HTERT RPE-1 (cell line): Measurements from ENCODE around the gene MECR.

Source experiments
- in situ Hi-C: fragments of 300-500 bp; cut with MboI; formaldehyde crosslinking; loops from 4 replicates; pipeline ENCODE4 v1.14.3; 2020; ENCODE audit warnings: low sequenced_read_pairs

MECR gene, protein sequence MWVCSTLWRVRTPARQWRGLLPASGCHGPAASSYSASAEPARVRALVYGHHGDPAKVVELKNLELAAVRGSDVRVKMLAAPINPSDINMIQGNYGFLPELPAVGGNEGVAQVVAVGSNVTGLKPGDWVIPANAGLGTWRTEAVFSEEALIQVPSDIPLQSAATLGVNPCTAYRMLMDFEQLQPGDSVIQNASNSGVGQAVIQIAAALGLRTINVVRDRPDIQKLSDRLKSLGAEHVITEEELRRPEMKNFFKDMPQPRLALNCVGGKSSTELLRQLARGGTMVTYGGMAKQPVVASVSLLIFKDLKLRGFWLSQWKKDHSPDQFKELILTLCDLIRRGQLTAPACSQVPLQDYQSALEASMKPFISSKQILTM

DNA sequence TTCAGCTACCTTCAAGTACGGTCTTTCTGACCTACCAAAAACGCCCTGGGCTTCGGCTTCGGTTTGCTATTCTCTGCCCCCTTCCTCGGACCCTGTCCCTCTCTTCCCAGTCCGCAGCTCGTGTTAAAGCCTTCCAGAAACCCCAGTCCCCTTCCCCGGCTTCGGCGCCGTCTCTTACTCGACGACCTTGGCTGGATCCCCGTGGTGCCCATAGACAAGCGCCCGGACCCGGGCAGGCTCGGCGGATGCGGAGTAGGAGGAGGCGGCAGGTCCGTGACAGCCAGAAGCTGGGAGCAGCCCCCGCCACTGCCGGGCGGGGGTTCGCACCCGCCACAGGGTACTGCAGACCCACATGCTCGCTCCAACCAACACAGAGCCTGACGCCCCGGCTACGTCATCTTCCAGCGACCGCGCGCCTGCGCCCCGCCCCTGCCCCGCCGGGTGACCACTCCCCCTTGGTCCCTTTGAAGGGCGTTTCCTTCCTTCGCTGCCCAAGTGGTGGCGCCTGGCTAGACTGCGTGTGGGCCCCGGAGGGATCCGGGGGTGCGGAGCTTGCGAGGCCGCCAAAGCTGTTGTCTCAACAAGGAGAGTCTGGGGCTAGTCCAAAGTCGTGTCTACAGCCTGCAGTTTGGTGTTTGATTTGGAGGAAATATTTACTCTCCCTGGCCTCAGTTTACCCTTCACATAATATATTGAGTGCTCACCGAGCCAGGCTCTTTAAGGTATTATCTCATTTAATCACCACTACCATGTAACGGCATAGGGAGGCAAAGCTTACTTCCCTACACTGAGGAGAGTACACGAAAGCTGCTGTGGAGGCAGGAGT, at the start of gene MECR:
TSS of gene MECR (minus strand) at position 382 of the 826 bp plus-strand sequence. CDS start at position 354, 28 bp downstream.
- in situ Hi-C loops, result no loop called here

DNA sequence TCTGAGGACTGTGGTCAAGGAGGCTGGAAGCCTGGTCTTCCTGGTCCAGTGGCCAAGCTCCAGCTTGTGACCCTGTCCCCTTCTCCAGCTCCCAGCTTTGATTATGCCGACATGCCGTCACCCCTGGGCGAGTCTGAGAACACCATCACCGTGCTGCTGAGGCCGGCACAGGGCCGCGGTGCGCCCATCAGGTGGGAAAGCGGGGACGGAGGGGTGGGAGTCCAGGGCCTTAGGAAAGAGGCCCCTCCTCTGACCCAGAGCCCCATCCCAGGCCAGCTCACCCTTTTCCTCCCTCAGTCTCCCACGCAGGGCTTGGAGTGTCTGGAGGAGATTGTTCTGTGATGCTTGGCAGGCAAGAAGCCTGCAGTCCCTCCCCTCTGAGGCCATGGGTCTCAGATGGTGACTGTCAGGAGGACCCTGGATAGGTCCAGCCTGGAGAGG, 49.2 kb upstream of the MECR start:
- in situ Hi-C loops, result no loop called here

DNA sequence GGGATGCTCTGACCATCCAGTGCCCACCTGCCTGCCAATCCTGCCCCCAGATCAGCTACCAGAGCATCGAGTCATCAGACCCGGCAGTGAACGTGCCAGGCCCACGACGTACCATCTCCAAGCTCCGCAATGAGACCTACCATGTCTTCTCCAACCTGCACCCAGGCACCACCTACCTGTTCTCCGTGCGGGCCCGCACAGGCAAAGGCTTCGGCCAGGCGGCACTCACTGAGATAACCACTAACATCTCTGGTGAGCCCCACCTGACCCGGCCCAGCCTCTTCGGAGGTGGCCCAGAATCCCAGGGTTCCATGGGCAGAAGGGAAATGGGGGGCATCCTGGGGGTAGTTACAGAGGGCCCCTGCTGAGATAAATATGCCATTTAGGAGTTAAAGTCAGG, 48.7 kb upstream of the MECR start:
- in situ Hi-C loops, result no loop called here

DNA sequence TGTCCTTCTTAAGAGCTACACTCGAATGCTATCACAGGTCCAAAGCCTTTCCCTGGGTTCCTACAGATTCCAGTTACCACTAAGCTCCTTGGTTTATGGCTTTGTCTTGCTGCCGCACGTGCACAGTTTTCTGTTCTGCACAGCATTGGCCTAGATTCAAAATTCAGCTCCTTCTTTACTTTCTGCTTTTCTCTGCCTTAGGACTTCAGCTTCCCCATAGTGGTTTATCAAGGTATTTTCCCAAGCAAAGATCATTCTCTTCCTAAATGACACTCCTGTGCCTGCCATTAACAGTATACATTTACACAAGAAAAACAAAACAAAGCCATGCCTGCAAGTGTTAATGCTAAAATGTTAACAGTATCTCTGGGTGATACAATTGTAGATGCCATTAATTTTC, 47.4 kb upstream of the MECR start:
- in situ Hi-C loops, result no loop called here

DNA sequence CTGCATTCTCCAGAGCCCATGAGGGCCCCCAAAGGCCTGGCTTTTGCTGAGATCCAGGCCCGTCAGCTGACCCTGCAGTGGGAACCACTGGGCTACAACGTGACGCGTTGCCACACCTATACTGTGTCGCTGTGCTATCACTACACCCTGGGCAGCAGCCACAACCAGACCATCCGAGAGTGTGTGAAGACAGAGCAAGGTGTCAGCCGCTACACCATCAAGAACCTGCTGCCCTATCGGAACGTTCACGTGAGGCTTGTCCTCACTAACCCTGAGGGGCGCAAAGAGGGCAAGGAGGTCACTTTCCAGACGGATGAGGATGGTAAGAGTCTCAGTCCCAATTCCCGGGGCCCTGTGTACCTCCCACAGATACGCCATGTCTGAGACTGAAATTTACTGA, 44.7 kb upstream of the MECR start:
- in situ Hi-C loops, result no loop called here

DNA sequence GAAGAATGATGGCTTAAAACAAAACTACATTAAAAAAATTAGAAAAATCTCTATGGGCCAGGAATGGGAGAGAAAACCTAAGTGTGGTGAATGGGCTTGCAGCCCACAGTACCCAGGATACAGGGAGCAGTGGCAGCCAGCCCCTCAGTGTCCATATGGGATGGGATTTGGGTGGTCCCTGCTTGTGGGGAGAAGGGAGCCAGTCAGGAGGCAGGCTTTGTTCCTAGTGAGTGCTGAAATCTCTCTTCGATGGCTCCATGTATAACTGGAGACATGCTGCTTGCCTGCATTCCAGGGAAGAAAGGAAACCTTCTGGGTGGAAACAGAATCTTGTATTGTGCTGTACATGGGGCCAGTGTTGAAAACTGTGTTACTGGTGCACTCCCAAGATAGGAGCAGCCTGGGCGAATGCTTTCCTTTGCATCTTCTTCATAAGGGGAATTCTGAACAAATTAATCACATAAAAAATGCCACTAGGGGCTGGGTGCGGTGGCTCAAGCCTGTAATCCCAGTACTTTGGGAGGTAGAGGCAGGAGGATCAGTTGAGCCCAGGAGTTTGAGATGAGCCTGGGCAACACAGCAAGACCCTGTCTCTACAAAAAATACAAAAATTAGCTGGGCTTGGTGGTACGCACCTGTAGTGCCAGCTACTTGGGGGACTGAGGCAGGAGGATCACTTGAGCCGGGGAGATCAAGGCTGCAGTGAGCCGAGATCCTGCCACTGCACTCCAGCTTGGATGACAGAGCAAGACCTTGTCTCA, 41.6 kb upstream of the MECR start:
- in situ Hi-C loops, result no loop called here

DNA sequence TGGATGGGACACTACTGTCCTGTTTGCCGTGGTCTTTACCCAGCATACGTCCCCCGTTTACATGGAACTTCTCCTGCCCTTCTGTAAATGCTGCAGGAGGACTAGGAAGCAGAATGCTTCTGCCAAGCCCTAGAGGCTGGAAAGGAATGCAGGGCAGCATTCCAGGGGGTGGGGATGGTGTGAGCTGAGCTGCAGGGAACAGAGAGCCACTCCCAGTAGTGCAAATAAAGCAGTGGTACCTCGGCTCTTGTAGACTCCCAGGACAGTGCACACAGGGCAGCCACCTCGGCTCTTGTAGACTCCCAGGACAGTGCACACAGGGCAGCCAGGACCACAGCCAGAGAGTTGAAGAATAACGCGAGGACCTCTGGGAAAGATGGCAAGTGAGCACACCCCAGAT, 41.0 kb upstream of the MECR start:
- in situ Hi-C loops, result no loop called here

DNA sequence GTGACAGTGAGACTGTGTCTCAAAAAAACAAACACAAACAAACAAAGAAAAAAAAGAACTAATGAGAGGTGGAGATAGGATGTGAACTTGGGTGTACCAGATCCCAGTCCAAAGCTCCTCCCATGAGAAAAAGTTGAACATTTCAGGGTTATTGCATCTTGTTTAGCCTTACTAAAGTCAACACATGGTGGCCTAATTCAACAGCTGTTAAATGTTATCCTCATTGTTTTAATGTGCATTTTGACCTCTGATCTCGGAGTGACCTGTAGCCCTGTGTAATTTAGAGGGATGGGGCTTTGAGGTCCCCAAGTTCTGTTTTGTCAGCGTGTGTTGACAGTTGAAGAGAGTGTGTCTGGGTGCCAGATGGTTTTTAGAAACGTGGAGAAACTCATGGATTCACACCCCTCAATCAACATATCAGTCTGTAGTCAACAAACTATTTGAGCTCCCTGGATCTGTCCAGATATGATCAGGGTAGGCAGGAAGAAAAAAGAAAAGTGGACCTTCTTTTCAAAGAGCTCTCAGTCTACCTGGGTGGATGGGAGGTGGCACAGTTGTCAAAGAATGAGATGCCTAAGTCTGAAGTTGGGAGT, 40.3 kb upstream of the MECR start:
- in situ Hi-C loops, result no loop called here

DNA sequence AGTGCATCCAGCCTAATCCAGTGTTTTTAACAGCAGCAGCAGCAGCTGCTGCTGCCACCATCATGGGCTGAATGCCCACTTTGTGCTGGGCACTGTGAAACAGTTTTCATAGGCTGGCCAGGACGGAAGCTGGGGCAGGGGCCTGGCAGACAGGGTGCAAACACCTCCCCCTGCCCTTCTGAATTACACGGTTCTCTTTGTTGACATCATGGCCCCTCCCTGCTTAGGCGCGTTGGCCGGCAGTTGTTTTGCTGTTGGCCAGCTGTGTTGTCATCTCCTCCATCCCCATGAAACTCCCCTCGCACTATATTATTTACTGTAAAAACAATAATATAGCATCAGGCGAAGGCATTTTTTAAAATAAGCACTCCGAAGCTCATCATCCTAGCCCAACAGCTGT, 38.6 kb upstream of the MECR start:
- in situ Hi-C loops, result no loop called here

DNA sequence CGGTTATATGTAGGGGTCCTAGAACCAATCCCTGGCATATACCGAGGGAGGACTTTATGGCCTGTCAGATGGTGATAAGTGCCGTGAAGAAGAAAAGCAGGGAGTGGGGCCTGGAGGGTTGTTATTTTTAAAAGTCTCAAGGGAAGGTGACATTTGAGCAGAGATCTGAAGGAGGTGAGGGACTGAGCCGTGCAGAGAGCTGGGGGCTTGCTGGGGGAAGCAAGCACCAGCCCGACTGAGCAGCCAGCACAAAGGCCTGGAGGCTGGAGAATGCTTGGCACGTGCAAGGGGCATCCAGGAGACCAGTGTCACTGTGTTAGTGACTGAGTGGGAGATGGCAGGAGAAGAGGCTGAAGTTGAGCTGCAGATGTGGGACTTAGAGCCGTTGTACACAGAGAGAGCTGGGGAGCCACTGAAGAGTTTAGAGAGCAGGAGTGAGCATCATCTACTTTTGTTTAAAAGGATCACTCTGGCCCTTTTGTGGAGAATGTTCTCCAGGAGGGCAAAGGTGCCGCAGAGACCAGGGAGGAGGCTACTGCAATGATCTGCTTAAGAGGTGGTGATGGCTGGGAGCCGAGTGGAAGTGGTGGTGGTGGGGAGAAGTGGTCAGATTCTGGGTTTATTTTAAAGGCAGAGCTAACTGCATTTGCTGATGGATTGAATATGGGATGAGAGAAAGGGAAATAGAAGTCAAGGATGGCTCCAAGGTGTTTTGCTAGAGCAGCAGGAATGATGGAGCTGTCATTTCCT, 36.8 kb upstream of the MECR start:
- in situ Hi-C loops, result no loop called here

DNA sequence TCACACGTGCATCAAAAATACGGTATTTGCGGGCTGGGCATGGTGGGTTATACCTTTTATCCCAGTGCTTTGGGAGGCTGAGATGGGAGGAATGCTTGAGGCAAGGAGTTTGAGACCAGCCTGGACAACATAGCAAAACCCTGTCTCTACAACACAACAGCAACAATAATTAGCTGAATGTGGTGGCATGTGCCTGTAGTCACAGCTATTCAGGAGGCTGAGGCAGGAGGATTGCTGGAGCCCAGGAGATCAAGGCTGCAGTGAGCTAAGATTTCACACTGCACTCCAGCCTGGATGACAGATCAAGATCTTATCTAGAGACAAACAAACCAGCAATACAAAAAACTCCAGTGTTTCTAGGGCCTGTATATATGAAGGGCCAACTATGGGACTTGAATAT, 36.2 kb upstream of the MECR start:
- in situ Hi-C loops, result no loop called here

DNA sequence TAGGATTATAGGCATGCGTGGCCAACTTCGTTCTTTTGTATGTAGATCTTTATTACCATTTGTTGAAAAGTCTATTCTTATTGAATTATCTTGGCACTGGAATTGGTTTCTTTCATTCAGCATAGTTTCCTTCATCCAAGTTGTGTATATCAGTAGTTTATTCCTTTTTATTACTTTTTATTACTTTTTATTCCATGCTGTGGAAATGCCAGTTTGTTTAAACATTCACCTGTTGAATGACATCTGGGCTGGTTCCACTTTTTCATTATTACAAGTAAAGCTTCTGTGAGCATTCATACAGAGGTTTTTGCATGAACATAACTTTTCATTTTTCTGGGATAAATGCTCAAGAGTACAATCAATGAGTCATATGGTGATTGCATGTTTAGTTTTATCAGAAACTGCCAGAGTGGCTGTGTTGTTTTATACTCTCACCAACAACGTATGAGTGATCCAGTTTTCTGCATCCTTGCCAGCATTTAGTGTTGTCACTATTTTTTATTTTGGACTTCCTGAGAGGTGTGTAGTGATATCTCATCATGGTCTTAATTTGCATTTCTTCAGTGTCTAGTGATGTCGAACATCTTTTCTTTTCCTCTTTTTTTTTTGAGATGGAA, 34.1 kb upstream of the MECR start:
- in situ Hi-C loops, result no loop called here

DNA sequence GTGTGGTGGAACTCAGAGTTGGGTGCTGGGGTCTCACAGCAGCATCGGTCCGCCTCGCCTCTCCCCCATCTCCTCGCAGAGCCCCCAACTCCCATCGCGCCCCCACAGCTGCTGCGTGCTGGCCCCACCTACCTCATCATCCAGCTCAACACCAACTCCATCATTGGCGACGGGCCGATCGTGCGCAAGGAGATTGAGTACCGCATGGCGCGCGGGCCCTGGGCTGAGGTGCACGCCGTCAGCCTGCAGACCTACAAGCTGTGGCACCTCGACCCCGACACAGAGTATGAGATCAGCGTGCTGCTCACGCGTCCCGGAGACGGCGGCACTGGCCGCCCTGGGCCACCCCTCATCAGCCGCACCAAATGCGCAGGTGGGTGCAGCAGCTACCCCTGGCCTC, 29.8 kb upstream of the MECR start:
- in situ Hi-C loops, result no loop called here

DNA sequence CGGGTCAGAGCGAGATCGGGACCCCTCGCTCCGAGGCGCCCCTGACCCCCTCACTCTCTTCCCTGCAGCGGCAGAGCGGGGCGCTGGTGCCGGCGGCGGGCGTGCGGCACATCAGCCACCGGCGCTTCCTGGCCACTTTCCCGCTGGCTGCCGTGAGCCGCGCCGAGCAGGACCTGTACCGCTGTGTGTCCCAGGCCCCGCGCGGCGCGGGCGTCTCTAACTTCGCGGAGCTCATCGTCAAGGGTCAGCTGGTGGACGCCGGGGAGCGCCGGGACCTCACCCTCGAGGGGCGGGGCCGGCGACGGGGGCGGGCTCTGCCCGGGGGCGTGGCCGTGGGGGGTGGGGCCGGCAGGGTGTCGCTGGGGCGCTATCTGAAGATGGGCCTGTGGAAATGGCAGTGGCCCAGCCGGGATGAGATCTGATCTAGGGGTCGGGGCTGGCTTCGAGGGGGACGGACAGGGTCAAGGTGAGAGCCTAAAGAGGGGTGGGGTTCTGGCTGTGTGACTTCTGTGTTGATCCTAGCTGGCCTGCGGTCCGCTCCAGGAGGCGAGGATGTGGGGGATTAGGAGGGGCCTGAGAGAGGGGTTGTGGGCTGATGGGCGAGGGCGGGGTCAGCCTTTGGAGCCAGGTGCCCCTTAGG, 29.2 kb upstream of the MECR start:
- in situ Hi-C loops, result no loop called here

DNA sequence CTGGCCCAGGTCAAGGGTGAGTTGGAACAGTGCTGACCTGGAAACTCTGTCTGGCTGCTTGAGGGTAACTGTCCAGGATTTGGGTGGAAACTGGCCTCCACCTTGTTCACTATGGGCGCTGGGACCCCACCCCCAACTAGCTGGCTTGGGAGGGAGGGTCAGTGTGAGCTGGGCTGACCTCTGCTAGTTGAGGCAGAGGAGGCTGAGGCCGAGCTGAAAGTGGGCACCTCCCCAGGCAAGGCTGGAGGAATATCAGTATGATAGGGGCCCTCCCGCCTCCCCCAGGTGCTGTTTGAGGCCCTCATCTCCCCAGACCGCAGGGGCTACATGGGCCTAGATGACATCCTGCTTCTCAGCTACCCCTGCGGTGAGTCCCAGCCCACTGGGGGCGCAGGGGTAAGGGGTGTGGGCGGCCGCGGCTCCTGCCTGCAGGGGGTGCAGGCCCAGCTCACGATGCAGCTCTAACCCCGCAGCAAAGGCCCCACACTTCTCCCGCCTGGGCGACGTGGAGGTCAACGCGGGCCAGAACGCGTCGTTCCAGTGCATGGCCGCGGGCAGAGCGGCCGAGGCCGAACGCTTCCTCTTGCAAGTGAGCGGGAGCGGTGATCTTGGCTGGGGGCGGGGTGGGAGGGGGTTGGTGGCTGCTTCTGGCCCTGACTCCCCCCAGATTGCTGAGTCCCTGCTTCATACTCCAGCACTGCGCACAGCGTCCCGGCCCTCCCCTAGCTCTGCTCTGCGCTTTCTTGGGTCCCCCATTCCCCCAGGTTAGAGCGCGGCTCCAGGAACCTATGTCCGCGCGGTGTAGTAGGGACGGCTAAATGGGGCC, 28.5 kb upstream of the MECR start:
- in situ Hi-C loops, result no loop called here

DNA sequence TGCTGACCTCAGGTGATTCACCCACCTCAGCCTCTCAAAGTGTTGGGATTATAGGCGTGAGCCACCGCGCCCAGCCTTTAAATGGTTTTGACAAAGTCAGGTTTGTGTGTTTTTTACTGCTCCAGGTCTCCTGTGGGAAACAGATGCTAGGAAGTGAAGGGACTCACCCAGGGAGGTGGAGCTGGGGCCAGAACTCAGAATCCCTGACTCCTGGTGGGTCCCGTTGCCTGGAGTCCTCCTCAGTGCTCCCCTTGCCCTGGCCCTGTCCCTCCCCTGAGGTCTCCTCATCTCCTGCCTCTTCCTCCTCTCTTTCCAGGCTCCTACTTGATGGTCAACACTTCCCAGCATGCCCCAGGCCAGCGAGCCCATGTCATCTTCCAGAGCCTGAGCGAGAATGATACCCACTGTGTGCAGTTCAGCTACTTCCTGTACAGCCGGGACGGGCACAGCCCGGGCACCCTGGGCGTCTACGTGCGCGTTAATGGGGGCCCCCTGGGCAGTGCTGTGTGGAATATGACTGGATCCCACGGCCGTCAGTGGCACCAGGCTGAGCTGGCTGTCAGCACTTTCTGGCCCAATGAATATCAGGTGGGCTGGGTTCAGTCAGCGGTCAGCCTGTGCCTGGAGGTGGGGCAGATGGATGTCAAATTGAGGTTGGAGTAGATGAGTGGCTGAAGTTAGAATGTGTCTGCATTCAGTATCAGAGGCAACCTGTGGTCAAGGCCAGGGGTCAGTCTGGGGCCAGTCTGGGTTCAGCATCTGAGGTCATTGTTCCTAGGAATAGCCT, 27.6 kb upstream of the MECR start:
- in situ Hi-C loops, result no loop called here

DNA sequence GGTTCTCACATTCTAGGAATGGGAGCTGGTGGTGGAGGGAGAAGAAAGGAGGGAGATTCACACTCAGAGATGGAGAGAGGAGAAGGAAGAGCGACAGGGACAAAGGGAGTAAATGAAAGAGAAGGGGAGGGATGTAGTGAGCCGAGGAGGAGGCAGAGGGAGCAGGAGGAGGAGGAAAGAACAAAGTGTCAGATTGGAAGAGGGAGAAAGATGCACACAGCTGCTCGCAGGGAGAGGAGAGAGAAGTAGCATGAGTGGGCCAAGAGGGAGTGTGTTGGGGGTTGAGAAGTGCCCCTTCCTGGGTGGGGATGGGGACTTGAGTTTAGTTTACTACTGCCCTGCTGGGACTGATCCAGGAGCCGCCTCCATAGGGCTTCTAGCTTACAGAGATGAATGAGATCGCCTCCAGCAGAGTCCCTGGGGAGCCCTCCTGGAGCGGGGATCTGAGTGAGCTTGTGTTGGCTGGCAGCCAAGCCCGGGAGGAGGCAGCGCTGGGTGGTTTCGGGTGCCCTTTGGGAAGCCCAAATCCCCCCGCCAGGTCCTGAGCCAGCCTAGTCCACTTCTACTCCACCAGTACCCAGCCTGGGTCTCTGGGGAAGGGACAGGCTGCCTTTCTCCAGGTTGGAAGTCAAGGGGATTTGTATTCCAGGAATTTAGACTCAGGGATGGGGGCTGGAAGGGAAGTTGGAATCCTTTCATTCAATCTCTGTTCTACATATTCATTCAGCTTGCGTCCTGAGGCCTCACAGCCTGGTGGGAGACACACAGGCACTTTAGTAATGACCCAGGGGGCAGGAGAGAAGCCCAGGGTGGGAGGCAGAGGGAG, 26.5 kb upstream of the MECR start:
- in situ Hi-C loops, result no loop called here
